WI38 (cell line): ENCODE results near the gene RNF217.

Source experiments
- H3K4me3 ChIP-seq: 2 replicates; pipeline ENCODE4 v1.5.1; 2011; ENCODE audit warnings: low read depth, mild to moderate bottlenecking, control low read depth, low read length
- TF ChIP-seq, protein P1 (sequence below): IDR thresholded peaks from 2 replicates; pipeline ENCODE4 v1.5.1; 2012; ENCODE audit warnings: low read depth, mild to moderate bottlenecking, control low read depth, low read length

Gene RNF217

GRCh38 chr6:124982669-124983068 is 20.4 kb downstream of the RNF217 start:
- TF ChIP-seq, protein P1, sequence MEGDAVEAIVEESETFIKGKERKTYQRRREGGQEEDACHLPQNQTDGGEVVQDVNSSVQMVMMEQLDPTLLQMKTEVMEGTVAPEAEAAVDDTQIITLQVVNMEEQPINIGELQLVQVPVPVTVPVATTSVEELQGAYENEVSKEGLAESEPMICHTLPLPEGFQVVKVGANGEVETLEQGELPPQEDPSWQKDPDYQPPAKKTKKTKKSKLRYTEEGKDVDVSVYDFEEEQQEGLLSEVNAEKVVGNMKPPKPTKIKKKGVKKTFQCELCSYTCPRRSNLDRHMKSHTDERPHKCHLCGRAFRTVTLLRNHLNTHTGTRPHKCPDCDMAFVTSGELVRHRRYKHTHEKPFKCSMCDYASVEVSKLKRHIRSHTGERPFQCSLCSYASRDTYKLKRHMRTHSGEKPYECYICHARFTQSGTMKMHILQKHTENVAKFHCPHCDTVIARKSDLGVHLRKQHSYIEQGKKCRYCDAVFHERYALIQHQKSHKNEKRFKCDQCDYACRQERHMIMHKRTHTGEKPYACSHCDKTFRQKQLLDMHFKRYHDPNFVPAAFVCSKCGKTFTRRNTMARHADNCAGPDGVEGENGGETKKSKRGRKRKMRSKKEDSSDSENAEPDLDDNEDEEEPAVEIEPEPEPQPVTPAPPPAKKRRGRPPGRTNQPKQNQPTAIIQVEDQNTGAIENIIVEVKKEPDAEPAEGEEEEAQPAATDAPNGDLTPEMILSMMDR, result no peak
- H3K4me3 ChIP-seq, result no peak overlapping the region

- H3K4me3 ChIP-seq, result no peak overlapping the region
Observed at GRCh38 chr6:124983383-124984083, 21.3 kb downstream of the RNF217 start.

GRCh38 chr6:124984668-124985338 is 22.6 kb downstream of the RNF217 start:
- TF ChIP-seq, protein P1, result no peak
- peak overlapping the region; percentile 11; the same call in 1 of the 2 replicates for H3K4me3 ChIP-seq

More at GRCh38 chr6:124983383-124984083, 21.3 kb downstream of the RNF217 start:
- TF ChIP-seq, protein P1, result no peak

GRCh38 chr6:124986164-124986563 is 23.9 kb downstream of the RNF217 start:
- TF ChIP-seq, protein P1, result no peak
- no peak overlapping the region for H3K4me3 ChIP-seq

DNA sequence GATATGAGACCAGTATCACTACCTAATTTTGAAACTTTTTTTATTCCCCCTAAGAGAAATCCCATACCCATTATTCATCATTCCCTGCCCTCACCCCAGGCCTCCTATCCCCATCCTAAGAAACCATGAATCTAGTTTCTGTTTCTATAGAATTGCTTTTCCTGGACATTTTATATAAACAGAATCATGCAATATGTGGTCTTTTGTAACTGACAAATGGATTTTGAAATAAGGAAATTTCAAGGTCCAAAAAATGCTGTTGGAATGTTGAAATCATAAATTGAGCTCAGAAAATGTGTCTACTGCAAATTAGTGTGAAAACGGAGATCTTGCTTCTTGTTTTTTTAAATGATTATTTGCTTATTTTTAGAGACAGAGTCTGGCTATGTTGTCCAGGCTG is 25.1 kb downstream of the RNF217 start:
- H3K4me3 ChIP-seq, result no peak overlapping the region
- TF ChIP-seq, protein P1, result no peak

GRCh38 chr6:124987999-124988591 is 25.9 kb downstream of the RNF217 start:
- TF ChIP-seq, protein P1, result no peak
- no peak overlapping the region for H3K4me3 ChIP-seq
